ENCODE measurements around the gene ST6GALNAC2.

Gene ST6GALNAC2

DNA sequence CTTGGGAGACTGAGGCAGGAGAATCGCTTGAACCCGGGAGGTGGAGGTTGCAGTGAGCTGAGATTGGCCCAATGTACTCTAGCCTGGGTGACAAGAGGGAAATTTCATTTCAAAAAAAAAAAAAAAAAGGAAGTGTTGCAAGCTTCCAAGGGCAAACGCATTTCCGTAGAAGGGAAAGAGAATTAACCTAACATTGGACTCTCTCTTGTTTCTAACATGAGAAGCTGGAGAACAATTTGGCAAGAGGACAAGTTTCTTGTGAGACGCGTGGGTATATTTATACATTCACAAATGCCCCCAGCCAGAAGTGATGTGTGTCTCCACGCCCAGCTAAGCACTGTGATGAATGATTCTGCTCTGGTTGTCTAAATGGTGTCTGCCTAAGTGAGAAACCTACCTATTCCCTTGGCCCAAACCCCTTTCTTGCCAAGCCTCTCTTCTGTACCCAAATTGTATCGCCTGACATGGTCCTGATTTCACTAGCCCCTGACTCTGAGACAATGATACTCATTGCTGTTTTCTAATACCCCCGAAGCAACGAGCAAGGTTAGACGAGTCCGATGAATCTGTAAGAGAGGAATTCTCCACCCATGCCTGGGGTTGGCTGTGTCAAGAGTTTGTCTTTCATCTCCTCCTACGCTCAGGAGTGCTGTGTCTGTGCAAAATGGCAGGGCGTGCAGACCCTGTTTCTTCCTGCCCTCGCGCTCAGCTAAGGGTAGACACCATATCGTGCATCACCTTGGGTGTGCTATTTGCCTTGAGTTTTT is 14.2 kb upstream of the ST6GALNAC2 start:
- DNase-seq, result peak; percentile 65

DNA sequence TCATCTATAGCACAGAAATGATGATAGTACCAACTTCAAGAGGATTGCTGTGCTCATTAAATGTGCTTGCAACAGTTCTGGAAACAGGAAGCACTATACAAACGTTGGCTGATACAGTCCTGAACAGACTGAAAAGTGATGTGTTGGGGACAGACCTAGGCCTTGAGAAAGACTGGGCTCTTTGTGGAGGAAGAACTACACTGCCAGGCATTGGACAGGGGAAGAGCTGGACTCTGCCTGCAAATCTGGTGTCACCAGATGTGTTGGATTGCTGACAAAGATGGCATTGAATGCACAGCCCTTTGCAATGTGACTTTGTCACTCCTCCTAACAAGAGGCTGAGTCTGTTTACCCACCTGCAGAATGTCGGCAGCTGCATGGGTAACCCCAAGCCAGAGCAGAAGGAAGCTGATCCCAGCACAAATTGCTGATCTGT is 12.4 kb upstream of the ST6GALNAC2 start:
- peak; percentile 74 for DNase-seq

DNA sequence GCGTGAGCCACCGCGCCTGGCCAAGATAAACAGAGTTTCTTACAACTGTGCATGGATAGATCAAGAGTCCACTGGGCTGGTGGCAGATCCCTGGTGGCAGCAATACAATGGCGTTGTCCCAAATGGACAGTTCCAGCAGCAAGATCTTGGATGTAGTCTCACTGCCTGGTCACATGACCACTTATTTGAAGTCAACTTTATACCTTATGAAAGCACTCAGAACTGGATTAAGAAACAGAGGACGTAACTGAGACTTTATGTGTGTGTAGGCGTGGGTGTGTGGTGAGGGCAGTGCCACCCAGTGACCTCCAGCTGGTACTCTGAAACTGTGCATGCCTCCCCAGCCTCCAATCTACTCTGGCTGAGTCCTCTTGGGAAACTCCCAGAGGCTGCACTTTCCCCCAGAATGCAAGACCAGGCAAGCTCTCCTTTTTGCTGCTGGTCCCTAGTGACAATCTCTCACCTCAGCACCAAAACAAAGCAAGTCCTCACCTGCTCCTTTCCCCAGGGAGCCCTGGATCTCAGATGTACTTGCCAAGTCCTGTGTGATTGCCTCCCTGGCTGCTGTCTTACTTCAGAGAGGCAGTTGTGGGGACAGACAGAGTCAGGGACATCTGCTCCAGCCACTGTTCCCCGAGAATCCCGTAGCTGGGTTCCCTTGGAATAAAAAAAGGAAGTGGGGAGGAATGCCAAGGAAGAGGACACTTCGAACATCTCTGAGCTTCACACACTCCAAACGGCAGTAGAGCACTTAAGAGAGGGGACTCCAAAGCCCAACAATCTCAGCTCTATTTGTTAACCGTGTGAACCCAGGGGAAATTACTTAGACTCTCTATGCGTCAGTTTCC is 11.7 kb upstream of the ST6GALNAC2 start:
- no peak for DNase-seq

DNA sequence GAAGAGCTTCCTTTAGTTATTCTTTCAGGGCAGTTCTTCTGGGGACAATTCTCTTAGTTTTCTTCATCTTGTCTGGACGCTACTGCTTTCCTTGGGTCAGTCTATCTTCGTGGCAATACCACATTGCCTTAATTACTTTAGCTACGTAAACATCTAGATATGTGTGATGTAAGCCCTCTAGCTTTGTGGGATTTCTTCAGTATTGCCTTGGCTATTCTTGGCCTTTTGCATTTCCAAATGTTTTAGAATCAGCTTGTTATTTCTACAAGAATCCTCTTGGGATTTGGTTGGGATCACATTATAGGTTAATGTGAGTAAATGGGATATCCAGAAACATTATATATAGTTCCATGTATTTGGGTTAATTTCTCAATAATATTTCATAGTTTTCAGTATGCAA is 9.0 kb upstream of the ST6GALNAC2 start:
- DNase-seq, result no peak

DNA sequence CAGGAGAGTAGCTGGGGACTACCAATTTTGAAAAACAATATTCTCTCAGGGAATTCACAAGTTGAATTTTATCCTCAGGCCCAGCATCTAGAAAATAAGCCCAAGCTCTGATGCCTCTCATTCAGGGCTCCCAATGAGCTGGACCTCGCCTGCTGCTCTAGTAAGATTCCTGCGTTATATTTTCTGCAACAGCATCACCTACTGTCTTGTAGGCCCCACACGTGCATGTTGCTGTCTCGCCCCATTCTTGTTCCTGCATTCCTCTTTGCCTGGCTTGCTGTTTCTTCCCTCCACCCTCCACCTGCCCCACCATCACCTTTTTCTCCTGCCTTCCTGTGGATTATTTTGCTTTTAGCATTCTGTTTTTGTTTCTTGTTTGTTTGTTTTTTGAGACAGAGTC is 8.3 kb upstream of the ST6GALNAC2 start:
- DNase-seq, result no peak

DNA sequence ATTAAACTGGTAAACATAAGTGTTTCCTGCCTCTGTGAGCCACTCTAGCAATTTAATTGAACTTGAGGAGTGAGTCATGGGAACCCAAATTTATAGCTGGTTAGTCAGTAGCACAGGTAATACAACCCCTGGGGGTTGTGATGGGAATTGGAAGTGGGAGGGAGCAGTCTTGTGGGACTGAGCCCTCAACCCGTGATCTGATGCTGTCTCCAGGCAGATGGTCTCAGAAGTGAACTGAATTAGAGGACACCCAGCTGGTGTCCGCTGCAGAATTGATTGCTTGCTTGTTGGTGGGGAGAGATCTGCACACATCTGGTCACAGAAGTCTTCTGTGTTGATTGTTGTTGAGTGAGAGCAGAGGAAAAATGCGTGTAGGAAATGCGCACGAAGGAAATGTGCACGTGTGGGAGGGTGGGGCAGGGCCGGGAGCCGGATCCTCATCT is 7.7 kb upstream of the ST6GALNAC2 start:
- DNase-seq, result no peak

DNA sequence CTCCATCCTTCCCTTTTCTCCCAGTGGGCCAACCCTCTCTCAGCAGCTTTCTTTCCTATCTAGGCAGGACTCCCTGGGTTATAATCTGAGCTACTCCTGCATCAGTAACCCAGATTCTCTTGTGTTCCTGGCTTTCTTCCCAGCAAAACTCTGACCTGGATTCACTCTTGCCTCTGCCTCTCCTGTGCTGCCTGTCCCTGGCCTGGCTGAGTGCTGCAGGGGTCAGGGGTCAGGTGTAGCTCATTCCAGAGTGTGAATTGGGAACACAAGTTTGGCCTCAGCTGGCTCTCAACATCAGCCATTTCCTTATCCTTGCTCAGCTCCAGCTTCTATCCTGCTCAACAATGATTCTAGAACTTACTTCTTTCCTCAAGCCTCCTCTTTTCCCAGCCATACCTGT is 2.5 kb upstream of the ST6GALNAC2 start:
- DNase-seq, result no peak

DNA sequence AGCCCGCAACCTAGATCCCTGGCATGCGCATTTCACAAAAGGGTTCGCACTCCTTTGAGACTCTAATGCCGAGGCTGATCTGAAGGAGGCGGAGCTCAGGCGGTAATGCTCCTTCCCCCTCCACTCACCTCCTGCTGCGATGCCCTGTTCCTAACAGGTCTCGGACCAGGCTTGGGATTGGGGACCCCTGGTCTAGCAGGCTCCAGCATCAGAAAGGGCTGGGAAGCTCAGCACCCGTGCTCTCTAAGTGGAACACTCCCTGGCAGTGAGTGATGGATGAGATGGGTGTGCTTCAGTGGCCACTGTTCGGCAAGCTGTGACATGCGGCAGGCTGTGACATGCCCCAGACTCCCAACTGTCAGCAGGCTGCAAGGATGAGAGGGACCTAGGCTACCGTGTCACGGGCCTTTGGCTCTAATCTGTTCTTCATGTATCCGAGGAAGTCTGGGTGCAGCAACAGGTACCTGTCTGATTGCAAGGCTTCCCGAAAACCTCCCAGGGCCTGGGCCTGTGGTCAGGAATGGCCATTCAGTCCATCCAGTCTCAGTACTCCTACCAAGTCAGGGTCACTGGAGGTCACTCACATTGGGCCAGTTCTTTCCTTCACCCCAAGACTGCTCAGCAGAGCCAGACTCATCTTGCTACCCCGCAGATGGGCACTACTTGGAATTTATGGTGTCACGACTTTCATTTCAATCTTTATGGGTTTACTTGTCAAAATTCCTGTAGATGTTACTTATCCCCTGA is 1.3 kb upstream of the ST6GALNAC2 start:
- no peak for DNase-seq

DNA sequence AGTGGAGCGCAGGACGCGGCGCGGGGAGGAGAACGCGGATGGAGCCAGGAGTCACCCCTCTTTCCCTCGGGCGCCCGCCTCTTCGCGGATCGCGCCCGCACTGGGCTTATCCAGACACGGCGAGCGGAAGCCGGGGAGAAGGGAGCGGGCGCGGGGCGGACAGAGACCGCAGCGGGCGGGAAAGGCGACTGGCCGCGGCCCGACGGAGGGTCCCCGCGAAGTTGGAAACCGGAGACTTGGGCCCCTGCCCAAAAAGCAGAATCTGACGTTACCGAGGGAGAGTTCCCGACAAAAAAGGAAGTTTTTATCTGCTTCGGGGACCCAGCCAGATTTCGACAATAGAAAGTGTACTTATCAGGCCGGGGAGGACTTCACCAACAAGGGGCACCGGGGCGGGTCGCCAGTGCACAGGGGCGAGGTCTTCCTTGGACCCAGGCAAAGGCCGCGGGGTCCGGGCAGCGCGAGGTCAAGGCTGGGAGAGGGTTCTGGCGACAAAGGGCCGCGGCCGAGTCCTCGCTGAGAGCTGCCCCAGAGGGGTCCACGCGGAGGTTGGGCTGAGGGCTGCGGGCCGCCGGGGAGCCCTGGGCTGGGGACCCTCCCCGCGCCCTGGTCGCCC is 519 bp downstream of the ST6GALNAC2 start:
- DNase-seq, result no peak

DNA sequence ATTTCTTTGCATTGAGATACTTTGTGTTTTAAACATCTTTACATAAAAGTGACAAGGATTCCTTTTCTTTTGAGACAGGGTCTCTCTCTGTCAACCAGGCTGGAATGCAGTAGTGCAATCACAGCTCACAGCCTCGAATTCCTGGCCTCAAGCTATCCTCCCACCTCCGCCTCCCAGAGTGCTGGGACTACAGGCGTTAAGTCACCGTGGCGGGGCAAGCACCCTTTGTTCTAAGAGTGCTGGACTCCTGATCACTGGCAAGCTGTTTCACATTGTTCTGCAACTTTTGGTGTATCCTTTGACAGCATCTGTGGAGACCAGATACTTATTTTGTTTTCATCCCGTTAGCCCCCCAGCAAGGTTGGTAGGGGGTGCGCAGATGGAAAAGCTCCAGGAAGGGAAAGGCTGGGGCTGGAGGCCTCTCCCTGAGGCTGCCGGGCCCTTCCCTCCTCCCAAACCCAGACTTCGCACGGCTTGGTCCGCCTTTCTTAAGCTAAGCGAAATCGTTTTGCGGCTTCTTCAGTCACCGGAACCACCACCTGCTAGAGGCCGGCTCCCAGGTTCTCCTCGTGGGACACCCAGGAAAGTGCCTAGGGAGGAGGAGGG is 1.1 kb downstream of the ST6GALNAC2 start:
- no peak for DNase-seq

DNA sequence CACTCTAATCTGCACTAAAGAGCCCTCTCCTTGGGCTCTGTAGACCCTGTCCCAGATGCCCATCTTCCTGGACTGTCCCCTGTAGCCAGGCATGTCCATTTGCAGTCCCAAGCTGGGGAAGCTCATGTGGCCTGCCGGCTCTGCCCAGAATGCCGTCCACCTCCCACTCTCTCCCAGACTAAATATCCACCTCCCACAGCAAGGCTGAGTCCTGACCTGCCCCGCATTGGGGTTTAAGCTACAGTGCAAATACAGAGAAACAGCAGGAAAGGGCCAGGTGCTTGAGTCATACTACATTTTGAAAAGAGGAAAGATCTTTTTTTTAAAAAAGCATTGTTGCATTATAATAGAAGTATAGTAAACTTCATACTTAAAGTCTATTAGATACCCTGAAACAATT is 3.0 kb downstream of the ST6GALNAC2 start:
- no peak for DNase-seq

DNA sequence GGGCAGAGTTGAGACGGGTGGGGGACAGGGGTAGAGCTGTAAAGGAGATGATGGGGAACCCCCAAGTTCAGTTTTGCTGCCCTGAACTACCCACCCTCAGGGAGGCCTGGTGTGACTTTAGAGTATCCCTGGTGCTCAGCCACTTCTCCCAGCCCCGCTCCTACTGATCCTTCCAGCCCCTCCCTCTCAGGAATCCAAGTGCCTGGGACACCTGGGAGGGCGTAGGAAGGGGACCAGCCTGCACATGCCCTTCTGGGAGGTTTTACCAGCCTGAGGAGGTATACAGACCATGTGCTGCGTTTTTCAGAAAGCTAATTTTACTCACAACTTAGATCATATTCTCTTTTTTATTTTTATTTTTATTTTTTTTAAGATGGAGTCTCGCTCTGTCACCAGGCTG is 4.1 kb downstream of the ST6GALNAC2 start:
- DNase-seq, result no peak

DNA sequence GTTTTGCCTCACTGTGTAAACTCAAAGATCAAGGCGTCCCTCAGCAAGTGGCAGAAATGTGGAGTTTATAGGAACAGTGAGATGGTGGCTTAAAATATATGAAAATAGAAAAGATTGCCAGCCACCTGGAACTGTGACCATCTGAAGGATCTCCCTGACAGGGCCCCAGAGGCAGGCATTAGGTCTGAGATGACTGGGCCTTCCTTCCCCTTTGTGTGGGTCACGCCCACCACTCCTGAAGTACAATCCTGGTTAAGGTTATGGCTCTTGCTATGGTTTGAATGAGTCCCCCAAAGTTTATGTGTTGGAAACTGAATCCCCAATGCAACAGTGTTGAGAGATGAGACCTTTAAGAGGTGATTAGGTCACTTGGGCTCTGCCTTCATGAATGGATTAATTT is 6.4 kb downstream of the ST6GALNAC2 start:
- DNase-seq, result no peak

DNA sequence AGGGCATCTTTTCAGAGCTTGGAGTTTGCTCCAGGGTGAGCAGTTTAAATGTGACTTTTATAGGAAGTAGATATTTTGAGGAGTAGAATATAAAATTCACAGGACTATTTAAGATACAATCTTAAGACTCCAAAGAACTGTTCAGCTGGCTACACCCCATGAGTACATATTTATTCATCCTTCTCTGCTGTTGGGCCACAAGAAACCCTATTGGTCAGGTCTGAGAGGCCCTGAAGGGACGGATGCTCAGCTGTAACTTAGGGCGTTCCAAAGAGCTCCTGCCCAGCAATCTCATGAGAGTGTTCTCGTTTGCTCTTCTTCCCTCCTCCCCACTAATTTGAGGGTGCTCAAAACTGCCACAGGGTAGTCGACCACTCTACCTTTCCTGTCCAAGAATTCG is 7.3 kb downstream of the ST6GALNAC2 start:
- DNase-seq, result no peak

DNA sequence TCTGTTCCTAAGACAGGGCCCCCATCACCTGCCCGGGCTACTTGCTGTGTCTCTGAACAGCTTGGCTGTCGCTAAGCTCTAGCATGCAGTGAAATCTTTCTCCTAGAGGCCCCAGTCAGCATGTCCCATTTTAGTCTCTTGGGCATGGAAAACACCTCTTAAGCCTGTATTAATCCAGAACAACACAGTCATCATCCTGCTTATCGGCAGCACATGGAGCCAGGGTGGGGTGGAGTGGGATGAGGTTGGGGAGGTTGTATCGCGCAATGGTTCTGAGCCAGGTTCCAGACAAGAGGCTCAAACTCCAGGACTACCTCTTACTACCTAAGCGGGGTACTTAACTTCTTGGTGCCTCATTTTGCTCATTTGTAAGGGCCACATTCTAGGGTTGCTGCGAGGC is 7.8 kb downstream of the ST6GALNAC2 start:
- DNase-seq, result no peak

DNA sequence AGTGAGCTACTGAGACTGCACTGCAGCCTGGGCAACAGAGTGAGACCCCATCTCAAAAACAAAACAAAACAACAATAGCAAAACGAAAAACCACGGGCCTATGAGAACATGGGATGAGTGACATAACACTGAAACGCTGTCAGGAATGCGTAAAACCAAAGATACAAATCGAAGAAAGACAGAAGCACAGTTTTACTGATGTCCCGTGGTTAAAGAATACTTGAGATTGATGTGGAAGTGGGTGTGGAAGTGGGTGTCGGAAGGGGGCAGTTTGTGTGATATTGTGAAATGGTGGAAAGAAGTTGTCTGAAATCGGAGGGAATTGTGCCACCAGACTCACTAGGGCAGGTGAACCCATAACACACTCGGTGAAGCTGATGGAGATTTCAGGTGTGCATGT is 9.5 kb downstream of the ST6GALNAC2 start:
- DNase-seq, result no peak

DNA sequence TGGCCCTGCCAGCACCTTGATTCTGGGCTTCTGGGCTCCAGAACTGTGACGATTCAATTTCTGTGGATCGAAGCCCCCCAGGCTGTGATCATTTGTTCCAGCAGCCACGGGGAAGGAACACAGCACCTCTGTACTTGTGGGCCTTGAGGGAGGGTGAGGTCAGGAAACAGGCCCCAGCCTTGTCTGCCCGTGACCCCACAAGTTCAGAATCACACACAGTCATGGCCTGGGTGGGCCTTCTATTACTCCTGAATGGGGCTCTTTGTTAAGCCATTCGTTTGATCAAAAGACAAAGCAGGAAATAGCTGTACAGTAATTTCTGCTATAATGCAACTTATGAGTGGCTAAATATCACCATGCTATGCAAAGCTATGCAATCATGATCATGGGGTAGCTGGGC is 10.1 kb downstream of the ST6GALNAC2 start:
- DNase-seq, result no peak

DNA sequence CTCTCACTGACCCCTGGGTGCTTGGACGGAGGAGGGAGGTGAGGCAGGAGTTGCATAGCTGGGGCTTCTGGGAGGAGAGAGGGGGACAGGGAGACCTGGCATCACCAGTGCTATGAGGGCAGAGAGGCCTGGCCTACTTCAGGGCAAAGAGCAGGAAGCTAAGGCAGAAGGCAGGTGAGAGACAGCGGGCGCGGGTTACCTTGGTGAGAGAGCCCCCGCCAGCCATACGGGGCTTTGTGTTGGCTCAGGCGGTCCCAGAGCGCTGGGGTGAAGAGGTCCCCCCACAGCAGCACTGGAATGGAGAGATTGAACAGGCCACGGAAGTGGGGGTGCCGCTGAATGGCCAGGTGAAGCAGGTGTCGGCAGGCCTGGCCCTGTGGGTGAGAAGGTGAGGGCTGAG is 11.5 kb downstream of the ST6GALNAC2 start:
- no peak for DNase-seq

DNA sequence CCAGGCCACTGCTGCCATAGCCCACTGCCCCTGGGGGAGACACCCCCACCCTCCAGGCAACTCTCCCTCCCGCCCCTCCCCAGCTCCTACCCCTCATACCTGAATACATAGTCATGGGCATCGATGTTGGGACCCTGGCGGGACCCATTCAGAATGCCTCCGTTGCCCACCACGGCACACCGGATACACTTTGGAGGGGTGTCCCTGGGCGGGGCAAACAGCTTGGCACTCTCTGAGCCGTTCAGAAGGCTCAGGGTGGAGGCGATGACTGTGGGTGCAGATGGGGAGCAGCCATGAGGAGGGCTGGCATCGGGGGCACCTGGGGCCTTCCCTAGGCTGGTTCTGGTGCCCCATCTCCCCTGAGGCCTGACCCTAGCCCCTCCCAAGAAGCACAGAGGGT is 12.6 kb downstream of the ST6GALNAC2 start:
- DNase-seq, result no peak

DNA sequence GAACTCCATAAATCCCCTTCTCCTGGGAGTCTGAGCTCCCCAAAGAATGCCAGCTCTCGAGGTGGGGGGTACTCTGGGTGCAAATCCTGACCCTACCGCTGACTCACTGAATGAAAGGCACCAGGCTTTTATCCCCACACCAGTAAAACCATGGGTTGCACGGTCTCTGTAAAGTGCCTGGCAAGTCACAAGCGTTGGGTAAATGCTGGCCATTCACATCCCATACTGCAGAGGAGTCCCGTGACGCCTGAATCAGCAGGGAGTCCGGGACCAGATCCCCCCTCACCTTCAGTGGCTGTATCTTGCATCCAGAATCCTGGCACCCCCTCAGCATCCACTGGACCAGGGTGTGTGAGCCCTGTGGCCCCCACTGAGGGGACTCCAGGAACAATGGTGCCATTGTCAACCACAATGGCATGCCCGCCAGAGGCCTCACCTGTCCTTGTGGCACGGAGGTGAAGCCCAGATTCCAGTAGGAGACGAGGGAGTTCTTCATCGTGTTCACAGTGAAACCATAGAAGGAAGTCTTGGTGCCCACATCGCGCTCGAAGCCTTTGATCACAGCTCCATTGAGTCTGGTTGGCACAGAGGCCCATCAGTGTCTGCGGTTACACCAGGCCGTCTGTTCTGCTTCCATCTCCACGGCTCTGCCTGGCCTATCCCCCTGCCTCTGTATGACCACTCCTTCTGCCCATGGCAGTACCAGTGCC is 13.3 kb downstream of the ST6GALNAC2 start:
- DNase-seq, result no peak

DNA sequence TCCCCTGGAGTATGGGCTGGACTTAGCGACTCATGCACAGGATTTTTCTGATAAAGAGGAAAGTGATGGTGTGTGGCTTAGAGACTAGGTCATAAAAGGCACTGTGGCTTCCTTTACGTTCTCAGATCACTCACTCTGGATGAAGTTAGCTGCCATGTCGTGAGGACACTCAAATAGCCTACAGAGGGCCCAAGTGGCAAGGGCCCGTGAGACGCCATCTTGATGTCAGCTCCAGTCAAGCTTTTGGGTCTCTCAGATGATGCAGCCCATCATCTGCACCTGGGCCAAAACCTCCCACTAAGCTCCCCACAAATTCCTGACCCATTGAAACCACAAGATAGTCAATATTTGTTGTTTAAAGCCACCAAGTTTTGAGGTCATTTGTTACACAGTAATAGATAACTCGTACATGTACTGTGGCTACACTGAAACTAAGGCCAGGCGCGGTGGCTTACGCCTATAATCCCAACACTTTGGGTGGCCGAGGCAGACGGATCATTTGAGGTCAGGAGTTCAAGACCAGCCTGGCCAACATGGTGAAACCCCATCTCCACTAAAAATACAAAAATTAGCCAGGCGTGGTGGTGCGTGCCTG is 14.7 kb downstream of the ST6GALNAC2 start:
- DNase-seq, result no peak

DNA sequence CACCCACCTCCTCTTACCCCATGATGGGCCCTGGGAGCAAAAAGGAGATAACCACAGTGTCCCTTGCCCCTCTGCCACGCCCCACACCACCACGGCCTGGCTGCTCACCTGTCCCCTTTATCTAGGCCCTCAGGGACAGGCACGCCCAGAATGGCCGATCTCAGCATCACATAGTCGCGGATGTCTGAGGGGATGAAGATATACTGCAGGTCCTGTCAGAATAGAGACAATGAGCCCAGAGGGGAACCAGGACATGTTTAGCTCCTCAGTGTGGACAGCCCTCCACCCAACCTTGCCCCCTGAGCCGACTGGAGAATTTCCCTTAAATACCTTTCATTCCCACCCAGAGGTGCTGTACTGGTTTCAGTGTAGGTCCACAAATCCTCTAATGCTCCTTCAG is 15.2 kb downstream of the ST6GALNAC2 start:
- DNase-seq, result no peak

Data from SIG-M5 (cell line).